Glomerular visceral epithelial cell (primary cell): Measurements from ENCODE around the gene RTBDN.
A peak's percentile ranks its signal among the peaks of the same experiment; 100 is the strongest.

ENCODE experiments used
- DNase-seq: peaks from one replicate; pipeline ENCODE4 v3.0.0-alpha.2; 2016; ENCODE audit errors: extremely low spot score

RTBDN gene

GRCh38 chr19:12782424-12783290 is 51.7 kb downstream of the RTBDN start:
- peak; percentile 82 for DNase-seq

DNA sequence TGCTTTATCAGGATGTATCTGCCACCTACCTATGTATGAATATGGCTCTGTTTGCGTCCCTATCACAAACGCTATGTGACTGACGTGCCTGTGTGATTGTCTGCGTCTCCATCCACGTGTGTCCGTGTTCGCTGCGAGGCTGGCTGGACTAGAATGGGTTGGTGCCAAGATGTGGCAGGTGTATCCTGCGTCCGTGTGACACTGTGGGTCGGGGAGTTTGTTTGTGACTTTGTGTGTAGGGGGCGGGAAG is 52.3 kb downstream of the RTBDN start:
- DNase-seq = no peak

- DNase-seq = peak; percentile 83
Observed at GRCh38 chr19:12779162-12779993, 55.0 kb downstream of the RTBDN start.

- no peak for DNase-seq
Observed at GRCh38 chr19:12778905-12779161, 55.5 kb downstream of the RTBDN start.

DNA sequence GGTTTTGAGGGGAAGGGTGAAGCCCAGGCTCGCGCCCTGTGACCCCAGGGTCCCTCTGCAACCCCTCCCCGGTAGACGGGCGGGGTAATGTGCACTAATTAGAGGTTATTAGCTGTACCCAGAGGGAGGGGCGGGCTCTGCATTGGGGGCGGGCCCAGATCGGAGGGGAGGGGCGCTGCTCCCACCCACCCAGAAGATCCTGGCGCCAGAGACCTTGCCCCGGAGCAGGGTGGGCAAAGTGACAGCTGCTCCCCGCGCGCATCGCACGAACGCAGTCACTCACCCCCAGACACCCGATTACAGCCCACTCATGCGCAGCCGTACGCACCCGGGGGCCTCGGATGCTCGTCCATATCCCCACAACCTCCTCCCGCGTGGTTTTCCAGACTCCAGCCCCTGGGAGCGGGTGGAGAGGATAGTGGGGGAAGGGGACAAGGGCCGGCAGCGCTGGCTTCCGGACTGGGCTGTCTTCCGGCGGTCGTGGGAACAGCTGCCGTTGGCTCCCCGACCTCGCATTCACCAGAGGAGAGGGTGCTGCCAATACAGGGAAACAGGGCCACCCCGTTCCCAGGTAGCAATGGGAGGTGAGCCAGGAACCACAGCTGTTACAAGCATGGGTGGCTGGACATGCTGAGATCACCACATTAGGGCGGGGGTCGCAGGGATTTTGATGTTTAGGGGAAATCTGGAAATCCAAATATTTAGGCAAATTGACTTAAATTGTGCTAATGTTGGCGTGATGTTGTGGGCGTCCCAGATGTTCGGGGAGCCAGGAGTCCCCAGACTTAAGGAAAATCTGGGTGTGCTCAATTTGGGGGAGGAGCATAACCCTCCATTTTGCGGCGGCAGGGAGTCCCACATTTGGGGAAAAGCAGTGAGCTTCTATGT is 56.1 kb downstream of the RTBDN start:
- peak; percentile 78 for DNase-seq

- peak; percentile 82 for DNase-seq
Observed at GRCh38 chr19:12777217-12778016, 57.0 kb downstream of the RTBDN start.
